WTC11 (cell line): ENCODE results near the gene KIAA0232.

Experiments
- CTCF ChIP-seq: fragments of 200-600 bp; IDR thresholded peaks from 2 replicates; pipeline ENCODE4 v1.8.0; 2022; ENCODE audit warnings: antibody characterized with exemption
- EMX1 ChIP-seq: fragments of 250-450 bp; sonication (Bioruptor Pico); IDR thresholded peaks from 2 replicates; pipeline ENCODE4 v1.8.0; 2021; ENCODE audit warnings: mild to moderate bottlenecking
- FOXP4 ChIP-seq: sonication (generic); formaldehyde crosslinking; IDR thresholded peaks from 2 replicates; pipeline ENCODE4 v1.8.0; 2022; ENCODE audit warnings: mild to moderate bottlenecking, missing genetic modification reagents
- GABPB1 ChIP-seq: sonication (generic); formaldehyde crosslinking; IDR thresholded peaks from 2 replicates; pipeline ENCODE4 v1.8.1; 2023; ENCODE audit warnings: mild to moderate bottlenecking, missing genetic modification reagents
- NR3C1 ChIP-seq: sonication (generic); formaldehyde crosslinking; conservative IDR thresholded peaks from 2 replicates; pipeline ENCODE4 v1.8.1; 2023; ENCODE audit warnings: low read depth, mild to moderate bottlenecking, missing genetic modification reagents
- PREB ChIP-seq: sonication (generic); formaldehyde crosslinking; IDR thresholded peaks from 2 replicates; pipeline ENCODE4 v1.8.1; 2022; ENCODE audit warnings: mild to moderate bottlenecking, missing genetic modification reagents, moderate library complexity, borderline replicate concordance
- TEAD4 ChIP-seq: sonication (generic); formaldehyde crosslinking; IDR thresholded peaks from 2 replicates; pipeline ENCODE4 v1.8.0; 2022; ENCODE audit warnings: mild to moderate bottlenecking, missing genetic modification reagents
- ZBTB43 ChIP-seq: sonication (generic); formaldehyde crosslinking; IDR thresholded peaks from 2 replicates; pipeline ENCODE4 v1.8.1; 2023; ENCODE audit warnings: mild to moderate bottlenecking, missing genetic modification reagents
- ZNF232 ChIP-seq: sonication (generic); formaldehyde crosslinking; IDR thresholded peaks from 2 replicates; pipeline ENCODE4 v1.8.0; 2022; ENCODE audit warnings: mild to moderate bottlenecking, missing genetic modification reagents
- ZNF317 ChIP-seq: sonication (generic); formaldehyde crosslinking; IDR thresholded peaks from 2 replicates; pipeline ENCODE4 v1.8.1; 2023; ENCODE audit warnings: low read depth, mild to moderate bottlenecking, moderate library complexity, missing genetic modification reagents, borderline replicate concordance

GRCh38 chr4:6747294-6748051, 35.1 kb upstream of the KIAA0232 start:
- no peak for TF ChIP-seq GABPB1 (CRISPR knock-in tag)
- no peak for TF ChIP-seq FOXP4 (CRISPR knock-in tag)
- TF ChIP-seq CTCF, result no peak
- no peak for TF ChIP-seq ZNF232 (CRISPR knock-in tag)
- no peak for TF ChIP-seq ZBTB43
- no peak for TF ChIP-seq NR3C1
- no peak for TF ChIP-seq EMX1 (CRISPR knock-in tag)
- no peak for TF ChIP-seq TEAD4 (CRISPR knock-in tag)
- TF ChIP-seq ZNF317 (CRISPR knock-in tag), result no peak
- no peak for TF ChIP-seq PREB (CRISPR knock-in tag)
